Measurements from ENCODE around the gene PGBD1.

DNA sequence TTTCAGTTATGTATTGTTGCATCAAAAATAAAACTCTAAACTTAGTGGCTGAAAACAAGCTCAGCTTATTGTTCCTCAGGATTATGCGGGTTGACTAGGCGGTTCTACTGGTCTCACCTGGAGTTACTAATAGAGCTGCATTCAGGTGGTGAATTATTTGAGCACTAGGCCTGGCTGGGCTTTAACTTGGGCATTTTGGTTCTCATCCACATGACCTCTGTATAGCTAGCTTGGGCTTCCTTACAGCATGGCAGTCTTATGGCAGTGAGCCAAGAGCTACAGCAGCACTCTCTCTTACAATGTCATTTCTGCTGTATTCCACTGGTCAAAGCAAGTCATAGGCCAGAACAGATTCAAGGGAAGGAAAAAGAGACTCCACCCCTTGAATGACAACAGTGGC, 1.6 kb downstream of the PGBD1 start:
- TF ChIP-seq, protein P1, sequence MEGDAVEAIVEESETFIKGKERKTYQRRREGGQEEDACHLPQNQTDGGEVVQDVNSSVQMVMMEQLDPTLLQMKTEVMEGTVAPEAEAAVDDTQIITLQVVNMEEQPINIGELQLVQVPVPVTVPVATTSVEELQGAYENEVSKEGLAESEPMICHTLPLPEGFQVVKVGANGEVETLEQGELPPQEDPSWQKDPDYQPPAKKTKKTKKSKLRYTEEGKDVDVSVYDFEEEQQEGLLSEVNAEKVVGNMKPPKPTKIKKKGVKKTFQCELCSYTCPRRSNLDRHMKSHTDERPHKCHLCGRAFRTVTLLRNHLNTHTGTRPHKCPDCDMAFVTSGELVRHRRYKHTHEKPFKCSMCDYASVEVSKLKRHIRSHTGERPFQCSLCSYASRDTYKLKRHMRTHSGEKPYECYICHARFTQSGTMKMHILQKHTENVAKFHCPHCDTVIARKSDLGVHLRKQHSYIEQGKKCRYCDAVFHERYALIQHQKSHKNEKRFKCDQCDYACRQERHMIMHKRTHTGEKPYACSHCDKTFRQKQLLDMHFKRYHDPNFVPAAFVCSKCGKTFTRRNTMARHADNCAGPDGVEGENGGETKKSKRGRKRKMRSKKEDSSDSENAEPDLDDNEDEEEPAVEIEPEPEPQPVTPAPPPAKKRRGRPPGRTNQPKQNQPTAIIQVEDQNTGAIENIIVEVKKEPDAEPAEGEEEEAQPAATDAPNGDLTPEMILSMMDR (IDR thresholded peaks at IDR 0.05; ENCODE audit: poor library complexity): no peak
- TF ChIP-seq EZH2 (IDR thresholded peaks at IDR 0.05; ENCODE audit: borderline replicate concordance) (no peak), EZH2phosphoT487 (IDR thresholded peaks at IDR 0.05; ENCODE audit: low read depth, severe bottlenecking, unreplicated experiment) (no peak)

Measured in hepatocyte (in vitro differentiated cells).